ES-I3 (cell line): ENCODE results near the gene SH2B3.
"Not testable (repeated sequence)": the region's sequence is repeated elsewhere in the genome, so short reads cannot be mapped to it uniquely, and the experiment has no call there.

Source experiments
- H3K36me3 ChIP-seq: 2 replicates; pipeline ENCODE4 v1.6.1; 2013; ENCODE audit warnings: mild to moderate bottlenecking, low read length, control low read depth, moderate library complexity; ENCODE audit not compliant: insufficient read depth
- H3K4me1 ChIP-seq: 2 replicates; pipeline ENCODE4 v1.6.1; 2013; ENCODE audit warnings: mild to moderate bottlenecking, control low read depth, low read length; ENCODE audit not compliant: insufficient read depth
- H3K9ac ChIP-seq: 2 replicates; pipeline ENCODE4 v1.6.1; 2013; ENCODE audit warnings: low read depth, mild to moderate bottlenecking, low read length, moderate library complexity
- H3K9me3 ChIP-seq: 2 replicates; pipeline ENCODE4 v1.6.1; 2013; ENCODE audit warnings: mild to moderate bottlenecking, low read length, moderate library complexity; ENCODE audit not compliant: control insufficient read depth, insufficient read depth

SH2B3 gene

DNA sequence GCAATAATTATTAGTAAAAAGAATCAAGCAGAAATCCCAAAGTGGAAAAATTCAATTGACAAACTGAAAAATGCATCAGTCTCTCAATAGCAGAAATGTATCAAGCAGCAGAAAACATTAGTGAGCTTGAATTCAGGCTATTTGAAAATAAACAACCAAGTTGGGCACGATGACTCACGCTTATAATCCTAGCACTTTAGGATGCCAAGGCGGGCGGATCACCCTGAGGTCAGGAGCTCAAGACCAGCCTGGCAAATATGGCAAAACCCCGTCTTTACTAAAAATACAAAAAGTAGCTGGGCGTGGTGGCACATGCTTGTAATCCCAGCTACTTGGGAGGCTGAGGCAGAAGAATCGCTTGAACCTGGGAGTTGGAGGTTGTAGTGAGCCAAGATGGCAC lies 87.3 kb downstream of the SH2B3 start:
- not testable (repeated sequence) for H3K4me1 ChIP-seq, H3K36me3 ChIP-seq

DNA sequence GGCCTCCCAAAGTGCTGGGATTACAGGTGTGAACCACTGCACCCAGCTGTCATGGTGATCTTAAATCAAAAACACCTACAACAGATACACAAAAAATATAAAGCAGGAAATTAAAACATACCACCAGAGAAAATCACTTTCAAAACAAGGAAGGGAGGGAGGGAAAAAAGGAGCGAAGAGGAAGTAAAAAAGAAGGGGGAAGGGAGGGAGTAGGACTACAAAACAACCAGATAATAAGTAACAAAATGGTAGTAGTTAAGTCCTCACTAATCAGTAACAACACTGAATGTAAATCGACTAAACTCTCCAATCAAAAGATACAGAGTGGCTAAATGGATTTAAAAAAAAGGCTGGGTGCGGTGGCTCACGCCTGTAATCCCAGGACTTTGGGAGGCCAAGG lies 89.0 kb downstream of the SH2B3 start:
- peaks cover 9% of the 10 kb centered on the region for H3K36me3 ChIP-seq
- no peak overlapping the region for H3K9ac ChIP-seq
- H3K9me3 ChIP-seq = peaks cover 2% of the 10 kb centered on the region; the same call in 1 of the 2 replicates
- H3K4me1 ChIP-seq = no peaks in the 10 kb centered on the region

More for the DNA sequence above, 87.3 kb downstream of the SH2B3 start:
- not testable (repeated sequence) for H3K9ac ChIP-seq, H3K9me3 ChIP-seq
